Left lobe of liver (tissue), 2 donors: ENCODE measurements around the gene ELOVL5. TPM values are rescaled to one million over a fixed set of nuclear protein-coding genes. Genes with fewer than 3 reads are reported as not detected.

Source experiments
- ATAC-seq: fragments of 200-7000 bp; cut with Tn5 transposase; one replicate; pipeline ENCODE4 v1.9.1; 2020; ENCODE audit warnings: mild to moderate bottlenecking, moderate library complexity
- DNase-seq: peaks from one replicate; pipeline ENCODE4 v3.0.0-alpha.2; 2020; ENCODE audit warnings: low spot score
- total RNA-seq: library from RNA; stranded (reverse); gene quantifications from one replicate; pipeline ENCODE4 v1.2.1, GENCODE V29; 2021
- donor health status: DM: no; HTN: no; CAD: no; lungs with moderate emphysema.
- donor health status: DM: no; HTN: yes; CAD: no.

ELOVL5 gene
- total RNA-seq, 1 donor from 2014 or later: 54.4 TPM

GRCh38 chr6:53246924-53247323 is 101.8 kb downstream of the ELOVL5 start:
- ATAC-seq: peak; percentile 87
- DNase-seq: peak; percentile 86

- DNase-seq: no peak
Measured at GRCh38 chr6:53244958-53245357, 103.8 kb downstream of the ELOVL5 start.

DNA sequence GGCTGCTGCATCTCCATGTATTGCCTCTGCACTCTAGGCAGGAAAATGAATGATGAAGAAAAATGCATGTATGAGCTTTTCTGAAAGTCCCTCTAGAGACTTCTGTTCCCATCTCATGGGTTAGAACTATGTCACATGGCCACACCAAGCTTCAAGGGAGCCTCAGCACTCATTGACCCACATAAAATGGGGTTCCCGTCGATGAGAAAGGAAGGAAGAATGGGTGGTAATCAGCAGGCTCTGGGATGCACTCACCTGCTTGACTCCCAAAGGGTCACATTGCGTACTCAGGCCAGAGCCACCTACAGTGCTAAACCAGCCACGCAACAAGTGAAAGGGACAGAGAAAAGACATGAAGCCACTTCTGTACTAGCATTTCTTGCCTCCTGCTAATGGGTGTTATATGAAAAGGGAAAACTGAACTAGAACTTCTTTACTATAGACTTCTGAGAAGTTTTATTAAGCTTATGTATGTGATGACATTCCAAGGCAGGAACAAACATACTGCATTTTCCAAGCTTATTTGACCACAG is 104.3 kb downstream of the ELOVL5 start:
- ATAC-seq (no peak), DNase-seq (no peak)

More at GRCh38 chr6:53244958-53245357, 103.8 kb downstream of the ELOVL5 start:
- no peak for ATAC-seq

DNA sequence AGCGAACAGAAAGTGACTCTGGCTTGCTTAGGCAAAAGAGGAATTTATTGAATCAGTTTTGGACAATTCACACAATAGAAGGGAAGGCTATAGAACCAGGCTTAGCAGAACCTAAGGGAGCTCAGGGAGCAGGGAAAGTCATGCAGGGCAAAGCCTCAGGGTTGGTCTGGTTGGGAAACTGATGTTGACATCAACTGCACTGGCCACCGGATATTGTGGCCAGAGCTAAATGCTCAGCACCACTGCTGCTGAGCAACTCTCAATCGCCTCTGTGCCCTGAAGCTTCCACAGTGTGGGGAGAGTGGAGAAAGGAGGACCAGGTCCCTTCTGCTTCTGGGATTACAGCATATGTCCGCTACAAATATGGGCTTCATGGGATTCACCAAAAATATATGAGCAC is 106.8 kb downstream of the ELOVL5 start:
- DNase-seq (no peak), ATAC-seq (peak; percentile 15)

DNA sequence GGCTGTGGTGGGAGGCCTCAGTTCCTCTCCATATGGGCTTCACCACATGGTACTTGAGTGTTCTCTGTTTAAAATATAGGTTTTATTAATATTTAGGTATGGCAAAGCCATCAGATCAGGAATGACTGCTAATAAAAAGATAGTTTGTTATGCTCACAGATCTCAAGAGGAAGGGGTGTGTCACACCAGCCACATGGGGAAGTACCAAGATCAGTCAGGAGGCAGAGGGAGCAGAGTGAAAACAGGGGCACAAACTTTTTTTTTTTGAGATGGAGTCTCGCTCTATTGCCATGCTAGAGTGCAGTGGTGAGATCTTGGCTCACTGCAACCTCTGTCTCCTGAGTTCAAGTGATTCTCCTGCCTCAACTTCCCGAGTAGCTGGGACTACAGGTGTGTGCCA is 108.0 kb downstream of the ELOVL5 start:
- ATAC-seq (no peak), DNase-seq (no peak)

DNA sequence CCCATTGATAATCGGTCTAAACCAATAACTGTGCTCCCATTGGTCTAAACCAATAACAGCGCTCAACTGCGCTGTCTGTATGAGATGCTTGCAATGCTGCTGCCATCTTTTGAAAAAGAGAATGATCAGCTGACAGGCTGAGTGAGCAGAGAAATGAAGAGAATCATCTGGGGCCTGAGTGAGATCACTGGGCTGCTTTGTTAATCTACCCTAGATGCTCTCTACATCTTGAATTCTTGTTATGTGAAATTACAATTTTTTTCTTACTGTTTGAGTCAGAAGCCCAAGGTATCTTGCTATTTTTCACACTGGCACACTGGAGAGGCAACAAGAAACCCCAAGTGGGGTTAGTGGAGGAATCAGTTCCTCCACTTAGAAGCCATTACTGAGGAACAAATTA is 108.6 kb downstream of the ELOVL5 start:
- no peak for DNase-seq
- no peak for ATAC-seq

GRCh38 chr6:53239526-53239925 is 109.2 kb downstream of the ELOVL5 start:
- no peak for DNase-seq
- ATAC-seq: no peak

DNA sequence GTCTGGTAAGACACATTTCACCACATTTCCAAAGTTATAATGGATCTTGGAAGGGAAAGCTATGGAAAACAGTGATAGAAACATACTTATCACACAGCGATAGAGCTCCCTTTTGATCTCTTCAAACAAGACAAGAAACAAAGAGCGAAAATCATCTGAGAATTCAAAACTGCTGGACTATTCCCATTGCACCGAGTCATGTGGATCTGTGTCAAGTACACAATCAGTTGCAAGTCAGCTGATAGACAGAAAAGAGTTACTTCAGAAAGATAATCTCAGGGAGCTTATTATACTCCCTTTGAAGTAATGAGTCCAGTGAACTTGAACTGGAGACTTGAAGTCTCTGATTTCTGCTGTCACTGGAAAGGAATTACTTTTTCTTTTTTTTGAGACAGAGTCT is 110.4 kb downstream of the ELOVL5 start:
- no peak for ATAC-seq
- no peak for DNase-seq

- no peak for DNase-seq
- no peak for ATAC-seq
Measured at GRCh38 chr6:53236241-53236640, 112.5 kb downstream of the ELOVL5 start.

GRCh38 chr6:53235508-53235907 is 113.2 kb downstream of the ELOVL5 start:
- DNase-seq: no peak
- no peak for ATAC-seq

- no peak for ATAC-seq
- DNase-seq: no peak
Measured at GRCh38 chr6:53233309-53233708, 115.4 kb downstream of the ELOVL5 start.

GRCh38 chr6:53230775-53231467 is 117.8 kb downstream of the ELOVL5 start:
- no peak for ATAC-seq
- DNase-seq: no peak

- no peak for ATAC-seq
- no peak for DNase-seq
Measured at GRCh38 chr6:53227847-53228246, 120.9 kb downstream of the ELOVL5 start.

- ATAC-seq (no peak), DNase-seq (no peak)
Measured at GRCh38 chr6:53220605-53221004, 128.1 kb downstream of the ELOVL5 start.

Other genes starting within 250 kb of the ELOVL5 start
- gene GCM1, start 200.1 kb downstream of the ELOVL5 start, total RNA-seq: not detected
- gene GCLC, start 196.2 kb upstream of the ELOVL5 start, total RNA-seq: 97.5 TPM